ENCODE results near the gene SPTBN5.

DNA sequence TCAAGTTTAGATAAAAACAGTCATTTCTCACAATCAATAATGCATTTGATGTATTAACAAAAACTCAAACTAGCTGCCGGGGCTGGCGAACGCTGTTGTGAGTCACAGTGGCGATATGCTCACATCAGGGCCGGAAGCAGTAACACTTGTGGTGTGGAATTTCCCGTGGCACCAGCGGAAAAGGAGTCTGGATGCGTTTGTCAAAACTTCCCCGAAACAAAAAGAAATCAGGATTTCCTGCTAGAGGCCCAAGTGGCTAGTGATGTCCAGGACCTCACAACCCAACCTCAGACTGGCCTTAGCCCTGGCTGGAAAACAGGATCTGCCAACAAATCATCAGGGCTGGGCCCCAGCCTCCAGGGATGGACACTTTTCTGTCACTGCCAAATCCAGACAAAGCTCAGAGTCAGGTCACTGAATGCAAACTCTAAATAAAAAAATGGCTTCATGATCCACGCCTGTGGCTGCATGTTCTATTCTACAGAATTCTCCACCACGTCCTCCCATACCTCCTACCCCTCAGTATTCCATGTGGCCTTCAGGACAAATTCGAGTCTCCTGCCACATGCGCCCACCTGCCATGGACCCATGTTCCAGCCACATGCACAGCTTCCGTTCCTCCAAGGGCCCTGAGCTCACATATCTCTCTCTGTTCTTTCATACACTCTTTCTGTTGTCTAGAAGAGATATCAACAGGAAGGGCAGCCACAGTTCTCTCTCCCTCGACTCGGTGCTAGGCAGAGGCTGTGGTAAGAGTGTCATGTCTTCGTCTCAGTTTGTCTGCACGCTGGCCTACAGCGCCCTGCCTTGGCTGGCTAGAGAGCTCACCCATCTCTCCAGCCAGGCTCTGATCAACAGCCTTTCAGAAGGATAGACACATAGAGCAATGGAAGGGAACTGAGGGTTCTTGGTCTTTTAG, 43.1 kb upstream of the SPTBN5 start:
- TF ChIP-seq POLR2A (IDR thresholded peaks at IDR 0.05) (no peak), CTCF (IDR thresholded peaks at IDR 0.05) (no peak)

All from Peyer's patch (tissue), 4 donors.